HFFc6 (cell line): Measurements from ENCODE around the gene ISY1. TPM values are rescaled to one million over a fixed set of nuclear protein-coding genes. Genes with fewer than 3 reads are reported as not detected.

Source experiments
- DNase-seq: peaks from one replicate; pipeline ENCODE4 v3.0.0-alpha.2; 2018
- H3K27ac Mint-ChIP-seq: 2 replicates; pipeline ENCODE4 v1.8.0; 2020; ENCODE audit warnings: mild to moderate bottlenecking, mixed read lengths
- H3K27me3 Mint-ChIP-seq: 2 replicates; pipeline ENCODE4 v1.8.0; 2021; ENCODE audit warnings: mild to moderate bottlenecking, moderate library complexity, mixed read lengths; ENCODE audit not compliant: insufficient read depth
- H3K36me3 Mint-ChIP-seq: 2 replicates; pipeline ENCODE4 v1.8.0; 2021; ENCODE audit warnings: low read depth, mixed read lengths
- H3K4me1 Mint-ChIP-seq: 2 replicates; pipeline ENCODE4 v1.8.0; 2020; ENCODE audit warnings: low read depth, mixed read lengths
- H3K4me3 Mint-ChIP-seq: 2 replicates; pipeline ENCODE4 v1.8.0; 2020; ENCODE audit warnings: mild to moderate bottlenecking, moderate library complexity, mixed read lengths
- H3K9me3 Mint-ChIP-seq: 2 replicates; pipeline ENCODE4 v1.8.0; 2020; ENCODE audit warnings: mild to moderate bottlenecking, mixed read lengths
- CTCF ChIP-seq: fragments of 200-600 bp; sonication (generic); IDR thresholded peaks from 2 replicates; pipeline ENCODE4 v1.5.0; 2021; ENCODE audit warnings: antibody characterized with exemption, mild to moderate bottlenecking
- total RNA-seq, 6 experiments: library from RNA; stranded (reverse); fragmentation: NEBNext Ultra II Directional; extraction: Animal tissue kit (Norgen Biotek cat#: 25700); gene quantifications; 2 replicates in 1 of 6; 3 replicates in 5 of 6; pipeline ENCODE4 v1.2.3, GENCODE V29; 2021

The ISY1 gene
- total RNA-seq, 6 experiments from 2014 or later: 34.6 to 50.6 (median 42.2) TPM

- Mint-ChIP-seq H3K4me1 (no peaks in the 10 kb centered on the region), H3K27ac (no peak overlapping the region), H3K36me3 (no peaks in the 10 kb centered on the region), H3K9me3 (no peaks in the 10 kb centered on the region), H3K27me3 (peaks cover 6% of the 10 kb centered on the region), H3K4me3 (no peak overlapping the region)
- DNase-seq: no peak
- no peak for TF ChIP-seq CTCF
These were observed 75.0 kb downstream of the ISY1 start for GRCh38 chr3:129085818-129086217.

GRCh38 chr3:129085165-129085715, 75.6 kb downstream of the ISY1 start:
- no peaks in the 10 kb centered on the region for H3K4me1 Mint-ChIP-seq
- no peak for DNase-seq
- H3K27me3 Mint-ChIP-seq: peaks cover 6% of the 10 kb centered on the region
- H3K4me3 Mint-ChIP-seq: no peak overlapping the region
- H3K27ac Mint-ChIP-seq: no peak overlapping the region
- H3K9me3 Mint-ChIP-seq: no peaks in the 10 kb centered on the region
- no peaks in the 10 kb centered on the region for H3K36me3 Mint-ChIP-seq
- no peak for TF ChIP-seq CTCF

GRCh38 chr3:129084501-129084900, 76.4 kb downstream of the ISY1 start:
- no peak overlapping the region for H3K27ac Mint-ChIP-seq
- H3K4me3 Mint-ChIP-seq: no peak overlapping the region
- H3K36me3 Mint-ChIP-seq: no peaks in the 10 kb centered on the region
- H3K27me3 Mint-ChIP-seq: peaks cover 7% of the 10 kb centered on the region
- no peaks in the 10 kb centered on the region for H3K4me1 Mint-ChIP-seq
- DNase-seq: no peak
- no peak for TF ChIP-seq CTCF
- H3K9me3 Mint-ChIP-seq: no peaks in the 10 kb centered on the region

DNA sequence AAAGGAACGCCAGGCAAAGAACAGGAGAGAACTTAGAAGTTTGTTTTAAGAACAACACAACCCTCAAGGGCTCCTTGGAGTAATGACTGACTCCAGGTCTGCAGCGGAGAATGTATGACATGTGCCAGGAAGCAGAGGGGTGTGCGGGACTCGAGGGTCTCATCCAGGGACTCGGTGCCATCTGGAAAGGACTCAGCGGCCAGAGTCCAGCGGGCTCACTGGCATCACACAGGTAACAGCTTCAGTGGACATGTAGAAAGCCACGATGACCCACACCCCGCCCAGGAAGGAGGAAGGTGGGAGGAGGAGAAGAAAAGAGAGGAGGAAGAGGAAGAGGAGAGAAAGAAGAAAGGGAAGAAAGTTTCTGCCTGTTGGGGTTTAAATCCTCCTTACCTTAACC, 78.8 kb downstream of the ISY1 start:
- Mint-ChIP-seq H3K9me3 (no peaks in the 10 kb centered on the region), H3K4me1 (peaks cover 6% of the 10 kb centered on the region), H3K27ac (no peak overlapping the region), H3K36me3 (no peaks in the 10 kb centered on the region), H3K4me3 (no peak overlapping the region), H3K27me3 (peaks cover 10% of the 10 kb centered on the region)
- DNase-seq: no peak
- no peak for TF ChIP-seq CTCF

GRCh38 chr3:129081503-129081902, 79.4 kb downstream of the ISY1 start:
- no peak for DNase-seq
- H3K4me3 Mint-ChIP-seq: no peak overlapping the region
- no peak overlapping the region for H3K27ac Mint-ChIP-seq
- no peaks in the 10 kb centered on the region for H3K9me3 Mint-ChIP-seq
- no peaks in the 10 kb centered on the region for H3K36me3 Mint-ChIP-seq
- H3K4me1 Mint-ChIP-seq: peaks cover 8% of the 10 kb centered on the region
- no peak for TF ChIP-seq CTCF
- peaks cover 10% of the 10 kb centered on the region for H3K27me3 Mint-ChIP-seq

DNA sequence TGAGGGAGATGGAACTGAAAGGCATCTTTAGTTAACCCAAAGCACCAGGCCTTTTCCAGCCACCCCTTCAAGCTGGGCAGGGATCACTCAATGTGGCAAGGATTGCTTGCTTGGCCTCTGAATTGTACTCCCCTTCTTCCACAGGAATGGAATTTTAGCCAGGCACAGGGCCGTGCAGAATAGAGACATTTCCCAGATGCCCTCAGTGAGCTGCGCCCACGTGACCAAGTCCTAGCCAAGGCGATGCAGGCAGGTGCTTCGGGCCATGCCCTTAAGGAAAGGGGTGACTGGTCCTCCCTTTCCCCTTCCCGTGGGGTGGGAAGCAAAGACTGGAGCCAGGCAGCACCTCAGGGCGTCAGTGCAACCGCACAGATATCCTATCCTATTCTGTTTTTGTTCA, 82.4 kb downstream of the ISY1 start:
- Mint-ChIP-seq H3K4me1 (peaks cover 8% of the 10 kb centered on the region), H3K4me3 (no peak overlapping the region), H3K27ac (no peak overlapping the region), H3K9me3 (no peaks in the 10 kb centered on the region), H3K36me3 (no peaks in the 10 kb centered on the region), H3K27me3 (peaks cover 8% of the 10 kb centered on the region)
- no peak for DNase-seq
- no peak for TF ChIP-seq CTCF
